ENCODE measurements around the gene SH3D21.

SH3D21 gene

GRCh38 chr1:36330940-36331339 is 24.8 kb downstream of the SH3D21 start:
- no peak for DNase-seq (ENCODE audit: low spot score)

GRCh38 chr1:36337830-36338229 is 31.7 kb downstream of the SH3D21 start:
- DNase-seq (ENCODE audit: low spot score): no peak

GRCh38 chr1:36339215-36339614 is 33.0 kb downstream of the SH3D21 start:
- DNase-seq (ENCODE audit: low spot score): no peak

GRCh38 chr1:36339615-36340014 is 33.4 kb downstream of the SH3D21 start:
- no peak for DNase-seq (ENCODE audit: low spot score)

GRCh38 chr1:36341626-36342320 is 35.6 kb downstream of the SH3D21 start:
- no peak for DNase-seq (ENCODE audit: low spot score)

GRCh38 chr1:36342426-36343185 is 36.4 kb downstream of the SH3D21 start:
- DNase-seq (ENCODE audit: low spot score): peak; percentile 81

- no peak for DNase-seq (ENCODE audit: low spot score)
Measured at GRCh38 chr1:36343651-36344394, 37.7 kb downstream of the SH3D21 start.

- no peak for DNase-seq (ENCODE audit: low spot score)
Measured at GRCh38 chr1:36344395-36344680, 38.2 kb downstream of the SH3D21 start.

GRCh38 chr1:36345353-36345752 is 39.2 kb downstream of the SH3D21 start:
- no peak for DNase-seq (ENCODE audit: low spot score)

- no peak for DNase-seq (ENCODE audit: low spot score)
Measured at GRCh38 chr1:36346741-36347370, 40.7 kb downstream of the SH3D21 start.

GRCh38 chr1:36349241-36349671 is 43.1 kb downstream of the SH3D21 start:
- DNase-seq (ENCODE audit: low spot score): no peak

GRCh38 chr1:36349839-36350238 is 43.7 kb downstream of the SH3D21 start:
- no peak for DNase-seq (ENCODE audit: low spot score)

- no peak for DNase-seq (ENCODE audit: low spot score)
Measured at GRCh38 chr1:36350659-36351226, 44.6 kb downstream of the SH3D21 start.

GRCh38 chr1:36351227-36351977 is 45.2 kb downstream of the SH3D21 start:
- no peak for DNase-seq (ENCODE audit: low spot score)

GRCh38 chr1:36352125-36352909 is 46.1 kb downstream of the SH3D21 start:
- DNase-seq (ENCODE audit: low spot score): no peak

GRCh38 chr1:36352910-36353878 is 47.0 kb downstream of the SH3D21 start:
- no peak for DNase-seq (ENCODE audit: low spot score)

- no peak for DNase-seq (ENCODE audit: low spot score)
Measured at GRCh38 chr1:36354486-36354885, 48.3 kb downstream of the SH3D21 start.

GRCh38 chr1:36355811-36356210 is 49.6 kb downstream of the SH3D21 start:
- no peak for DNase-seq (ENCODE audit: low spot score)

- DNase-seq (ENCODE audit: low spot score): no peak
Measured at GRCh38 chr1:36358514-36359084, 52.4 kb downstream of the SH3D21 start.
